Astrocyte (in vitro differentiated cells and primary cell): ENCODE results near the gene MAP3K3. TPM values are rescaled to one million over a fixed set of nuclear protein-coding genes. Genes with fewer than 3 reads are reported as not detected.

Source experiments
- DNase-seq: peaks from one replicate; pipeline ENCODE4 v3.0.0-alpha.2; 2010; ENCODE audit warnings: low read depth
- FAIRE-seq: peaks from 2 replicates; lab custom pipeline; 2011; peaks lifted over from hg19 to GRCh38; lab: Jason Lieb, UNC
- H2AFZ ChIP-seq: 2 replicates; pipeline ENCODE4 v1.6.0; 2012; ENCODE audit warnings: low read depth, low read length, inconsistent platforms
- H3K27ac ChIP-seq: 2 replicates; pipeline ENCODE4 v1.5.1; 2011; ENCODE audit warnings: low read depth, low read length, inconsistent platforms
- H3K27me3 ChIP-seq: 2 replicates; pipeline ENCODE4 v1.6.0; 2011; ENCODE audit warnings: low read length, inconsistent platforms; ENCODE audit not compliant: insufficient read depth
- H3K36me3 ChIP-seq: 2 replicates; pipeline ENCODE4 v1.5.1; 2011; ENCODE audit warnings: low read length, inconsistent platforms; ENCODE audit not compliant: insufficient read depth
- H3K4me1 ChIP-seq: 2 replicates; pipeline ENCODE4 v1.5.1; 2011; ENCODE audit warnings: low read length, inconsistent platforms; ENCODE audit not compliant: insufficient read depth
- H3K4me2 ChIP-seq: 2 replicates; pipeline ENCODE4 v1.6.0; 2012; ENCODE audit warnings: low read length, inconsistent platforms
- H3K4me3 ChIP-seq: 2 replicates; pipeline ENCODE4 v1.5.1; 2011; ENCODE audit warnings: low read depth, mild to moderate bottlenecking, low read length, inconsistent platforms; ENCODE audit not compliant: insufficient read depth
- H3K79me2 ChIP-seq: 2 replicates; pipeline ENCODE4 v1.6.0; 2012; ENCODE audit warnings: mild to moderate bottlenecking, low read length, inconsistent platforms; ENCODE audit not compliant: insufficient read depth
- H3K9ac ChIP-seq: 2 replicates; pipeline ENCODE4 v1.6.0; 2012; ENCODE audit warnings: mild to moderate bottlenecking, low read length, inconsistent platforms
- H3K9me3 ChIP-seq: 2 replicates; pipeline ENCODE4 v1.5.1; 2012; ENCODE audit warnings: low read depth, mild to moderate bottlenecking, low read length, inconsistent platforms; ENCODE audit not compliant: insufficient read depth
- H4K20me1 ChIP-seq: 2 replicates; pipeline ENCODE4 v1.6.0; 2012; ENCODE audit warnings: low read length, inconsistent platforms; ENCODE audit not compliant: insufficient read depth
- H3K27ac Mint-ChIP-seq: one replicate; pipeline ENCODE4 v1.8.0; 2021; ENCODE audit warnings: mild to moderate bottlenecking, mixed read lengths; ENCODE audit not compliant: unreplicated experiment
- H3K27me3 Mint-ChIP-seq: one replicate; pipeline ENCODE4 v1.8.0; 2021; ENCODE audit warnings: low read depth, mixed read lengths; ENCODE audit not compliant: unreplicated experiment
- H3K36me3 Mint-ChIP-seq: one replicate; pipeline ENCODE4 v1.8.0; 2021; ENCODE audit warnings: low read depth, mixed read lengths; ENCODE audit not compliant: unreplicated experiment
- H3K4me1 Mint-ChIP-seq: one replicate; pipeline ENCODE4 v1.8.0; 2021; ENCODE audit warnings: low read depth, mixed read lengths; ENCODE audit not compliant: unreplicated experiment
- H3K4me3 Mint-ChIP-seq: one replicate; pipeline ENCODE4 v1.8.0; 2021; ENCODE audit warnings: mild to moderate bottlenecking, moderate library complexity, mixed read lengths; ENCODE audit not compliant: unreplicated experiment
- H3K9me3 Mint-ChIP-seq: one replicate; pipeline ENCODE4 v1.8.0; 2021; ENCODE audit warnings: mild to moderate bottlenecking, mixed read lengths; ENCODE audit not compliant: unreplicated experiment
- EZH2 ChIP-seq: IDR thresholded peaks from 2 replicates; pipeline ENCODE4 v1.6.1; 2012; ENCODE audit warnings: mild to moderate bottlenecking, low read length, inconsistent platforms; ENCODE audit not compliant: insufficient read depth
- total RNA-seq: library from RNA; stranded (reverse); gene quantifications from 2 replicates; pipeline ENCODE4 v1.2.1, GENCODE V29; 2021
- TF ChIP-seq, protein P1 (sequence below): IDR thresholded peaks from 2 replicates; pipeline ENCODE4 v1.5.1; 2011; ENCODE audit warnings: low read depth, mild to moderate bottlenecking, inconsistent platforms, low read length, moderate library complexity; ENCODE audit not compliant: insufficient read depth

Gene MAP3K3
- total RNA-seq, 1 donor from 2014 or later: 30.5 TPM

DNA sequence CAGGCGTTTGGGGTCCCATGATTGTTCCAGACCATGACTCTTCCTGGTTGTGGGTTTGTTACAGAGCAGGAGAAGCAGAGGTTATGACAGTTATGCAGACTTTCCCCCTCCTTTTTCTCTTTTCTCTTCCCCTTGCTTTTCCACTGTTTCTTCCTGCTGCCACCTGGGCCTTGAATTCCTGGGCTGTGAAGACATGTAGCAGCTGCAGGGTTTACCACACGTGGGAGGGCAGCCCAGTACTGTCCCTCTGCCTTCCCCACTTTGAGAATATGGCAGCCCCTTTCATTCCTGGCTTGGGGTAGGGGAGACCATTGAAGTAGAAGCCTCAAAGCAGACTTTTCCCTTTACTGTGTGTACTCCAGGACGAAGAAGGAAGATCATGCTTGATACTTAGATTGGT is 29.4 kb upstream of the MAP3K3 start:
- Histone ChIP-seq H3K9me3 (no peaks in the 10 kb centered on the region), H3K36me3 (peaks cover 35% of the 10 kb centered on the region), H3K4me3 (no peak overlapping the region), H3K27ac (no peak overlapping the region), H3K9ac (no peak overlapping the region), H3K79me2 (no peaks in the 10 kb centered on the region), H2AFZ (no peak overlapping the region), H4K20me1 (peaks cover 13% of the 10 kb centered on the region), H3K27me3 (no peaks in the 10 kb centered on the region), H3K4me1 (peaks cover 2% of the 10 kb centered on the region), H3K4me2 (no peak overlapping the region)
- H3K27ac Mint-ChIP-seq: no peak overlapping the region
- H3K9me3 Mint-ChIP-seq: no peaks in the 10 kb centered on the region
- no peak for FAIRE-seq
- no peaks in the 10 kb centered on the region for H3K27me3 Mint-ChIP-seq
- no peak for DNase-seq
- TF ChIP-seq, protein P1, sequence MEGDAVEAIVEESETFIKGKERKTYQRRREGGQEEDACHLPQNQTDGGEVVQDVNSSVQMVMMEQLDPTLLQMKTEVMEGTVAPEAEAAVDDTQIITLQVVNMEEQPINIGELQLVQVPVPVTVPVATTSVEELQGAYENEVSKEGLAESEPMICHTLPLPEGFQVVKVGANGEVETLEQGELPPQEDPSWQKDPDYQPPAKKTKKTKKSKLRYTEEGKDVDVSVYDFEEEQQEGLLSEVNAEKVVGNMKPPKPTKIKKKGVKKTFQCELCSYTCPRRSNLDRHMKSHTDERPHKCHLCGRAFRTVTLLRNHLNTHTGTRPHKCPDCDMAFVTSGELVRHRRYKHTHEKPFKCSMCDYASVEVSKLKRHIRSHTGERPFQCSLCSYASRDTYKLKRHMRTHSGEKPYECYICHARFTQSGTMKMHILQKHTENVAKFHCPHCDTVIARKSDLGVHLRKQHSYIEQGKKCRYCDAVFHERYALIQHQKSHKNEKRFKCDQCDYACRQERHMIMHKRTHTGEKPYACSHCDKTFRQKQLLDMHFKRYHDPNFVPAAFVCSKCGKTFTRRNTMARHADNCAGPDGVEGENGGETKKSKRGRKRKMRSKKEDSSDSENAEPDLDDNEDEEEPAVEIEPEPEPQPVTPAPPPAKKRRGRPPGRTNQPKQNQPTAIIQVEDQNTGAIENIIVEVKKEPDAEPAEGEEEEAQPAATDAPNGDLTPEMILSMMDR: no peak
- TF ChIP-seq EZH2: no peak
- no peak overlapping the region for H3K4me3 Mint-ChIP-seq
- H3K36me3 Mint-ChIP-seq: peaks cover 19% of the 10 kb centered on the region
- peaks cover 9% of the 10 kb centered on the region for H3K4me1 Mint-ChIP-seq

DNA sequence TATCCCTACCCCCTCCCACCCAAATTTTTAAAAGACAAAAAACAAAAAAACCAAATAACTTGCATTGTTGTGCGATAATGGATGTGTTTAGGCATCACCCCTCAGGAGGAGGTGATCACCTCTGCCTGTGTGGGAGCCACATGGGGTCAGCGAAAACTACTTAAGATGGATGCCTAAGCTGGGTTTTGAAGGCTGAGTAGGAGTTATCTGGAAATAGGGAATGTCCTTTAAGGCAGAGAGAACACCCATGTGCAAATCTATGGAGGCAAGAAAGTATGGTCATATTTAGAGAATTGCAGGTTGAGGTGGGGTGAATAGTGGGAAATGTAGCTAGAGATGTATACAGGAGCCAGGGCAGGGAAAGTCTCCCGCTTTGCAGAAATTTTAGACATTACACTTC is 27.1 kb upstream of the MAP3K3 start:
- Histone ChIP-seq H3K9ac (no peak overlapping the region), H3K4me1 (peaks cover 2% of the 10 kb centered on the region), H3K27me3 (no peaks in the 10 kb centered on the region), H3K9me3 (no peaks in the 10 kb centered on the region), H2AFZ (no peak overlapping the region), H3K27ac (no peak overlapping the region), H3K79me2 (no peaks in the 10 kb centered on the region), H3K4me2 (no peak overlapping the region), H3K4me3 (no peak overlapping the region), H3K36me3 (peaks cover 19% of the 10 kb centered on the region), H4K20me1 (peaks cover 7% of the 10 kb centered on the region)
- H3K9me3 Mint-ChIP-seq: no peaks in the 10 kb centered on the region
- H3K4me3 Mint-ChIP-seq: no peak overlapping the region
- DNase-seq (no peak), FAIRE-seq (no peak)
- peaks cover 11% of the 10 kb centered on the region for H3K4me1 Mint-ChIP-seq
- TF ChIP-seq, protein P1: no peak
- TF ChIP-seq EZH2: no peak
- H3K27me3 Mint-ChIP-seq: no peaks in the 10 kb centered on the region
- H3K27ac Mint-ChIP-seq: no peak overlapping the region
- peaks cover 13% of the 10 kb centered on the region for H3K36me3 Mint-ChIP-seq

DNA sequence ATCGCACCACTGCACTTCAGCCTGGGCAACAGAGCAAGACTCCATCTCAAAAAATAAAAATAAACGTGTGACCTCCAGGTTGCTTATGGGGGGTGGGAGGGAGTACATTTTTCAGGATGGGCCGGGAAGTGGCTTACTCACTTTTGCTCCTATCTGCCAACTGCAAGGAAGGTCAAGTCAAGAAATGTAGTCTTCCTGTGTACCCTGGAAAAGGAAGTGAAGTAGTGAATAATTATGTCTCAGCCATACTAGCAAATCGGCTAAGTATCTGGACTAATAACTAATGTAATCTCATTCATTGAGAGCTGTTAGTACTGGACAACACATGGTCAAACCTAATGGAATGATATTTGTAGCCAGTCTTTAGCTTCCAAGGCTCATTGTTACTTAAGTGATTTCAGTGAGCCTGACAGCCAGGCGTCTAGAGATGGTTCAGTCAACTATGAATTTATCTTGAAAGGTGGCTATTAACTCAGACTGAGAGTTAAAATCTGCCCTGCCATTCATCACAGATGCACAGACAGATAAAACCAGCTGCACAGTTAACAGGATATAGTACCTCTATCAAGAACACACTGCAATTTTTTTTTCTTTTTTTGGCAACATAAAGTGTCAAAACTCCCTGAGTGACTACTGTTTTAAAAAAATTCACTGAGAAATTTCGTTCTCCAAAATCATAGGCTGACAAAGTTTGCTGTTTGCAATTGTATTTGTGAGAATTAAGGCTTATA is 25.2 kb upstream of the MAP3K3 start:
- Mint-ChIP-seq H3K27me3 (no peaks in the 10 kb centered on the region), H3K9me3 (no peaks in the 10 kb centered on the region), H3K27ac (no peak overlapping the region), H3K4me3 (no peak overlapping the region), H3K36me3 (peaks cover 3% of the 10 kb centered on the region), H3K4me1 (peaks cover 15% of the 10 kb centered on the region)
- Histone ChIP-seq H3K27ac (no peak overlapping the region), H3K4me1 (peaks cover 14% of the 10 kb centered on the region), H2AFZ (no peak overlapping the region), H4K20me1 (no peaks in the 10 kb centered on the region), H3K9ac (no peak overlapping the region), H3K9me3 (no peaks in the 10 kb centered on the region), H3K4me3 (no peak overlapping the region), H3K79me2 (peaks cover 15% of the 10 kb centered on the region), H3K36me3 (peaks cover 3% of the 10 kb centered on the region), H3K4me2 (no peak overlapping the region), H3K27me3 (no peaks in the 10 kb centered on the region)
- TF ChIP-seq, protein P1: no peak
- no peak for TF ChIP-seq EZH2
- no peak for DNase-seq
- FAIRE-seq: no peak
